Superior temporal gyrus (tissue), 1 donor: Measurements from ENCODE around the gene PAQR3.

Experiments
- DNase-seq: peaks from one replicate; pipeline ENCODE4 v3.0.0-alpha.2; 2016; ENCODE audit errors: extremely low spot score

Gene PAQR3

GRCh38 chr4:78938868-78939666, at the start of gene PAQR3:
TSS of gene PAQR3 (minus strand) at chr4:78939438. CDS start at chr4:78939224, 214 bp downstream.
- peak; percentile 85 for DNase-seq

- DNase-seq: no peak
Observed at GRCh38 chr4:78987683-78988082, 48.4 kb upstream of the PAQR3 start.

- no peak for DNase-seq
Observed at GRCh38 chr4:78984593-78984992, 45.4 kb upstream of the PAQR3 start.

- DNase-seq: no peak
Observed at GRCh38 chr4:78975865-78976264, 36.6 kb upstream of the PAQR3 start.

GRCh38 chr4:78971776-78972175, 32.5 kb upstream of the PAQR3 start:
- no peak for DNase-seq

- no peak for DNase-seq
Observed at GRCh38 chr4:78971326-78971725, 32.1 kb upstream of the PAQR3 start.

- DNase-seq: peak; percentile 56
Observed at GRCh38 chr4:78962597-78963115, 23.4 kb upstream of the PAQR3 start.

- no peak for DNase-seq
Observed at GRCh38 chr4:78960926-78961325, 21.7 kb upstream of the PAQR3 start.

- no peak for DNase-seq
Observed at GRCh38 chr4:78956975-78957374, 17.7 kb upstream of the PAQR3 start.

GRCh38 chr4:78953769-78954666, 14.8 kb upstream of the PAQR3 start:
- DNase-seq: no peak

GRCh38 chr4:78953231-78953630, 14.0 kb upstream of the PAQR3 start:
- no peak for DNase-seq

GRCh38 chr4:78951862-78952472, 12.7 kb upstream of the PAQR3 start:
- DNase-seq: peak; percentile 89

- no peak for DNase-seq
Observed at GRCh38 chr4:78949735-78950134, 10.5 kb upstream of the PAQR3 start.

GRCh38 chr4:78945651-78946179, 6.5 kb upstream of the PAQR3 start:
- no peak for DNase-seq

- no peak for DNase-seq
Observed at GRCh38 chr4:78944381-78944780, 5.1 kb upstream of the PAQR3 start.

- no peak for DNase-seq
Observed at GRCh38 chr4:78940752-78941151, 1.5 kb upstream of the PAQR3 start.

- no peak for DNase-seq
Observed at GRCh38 chr4:78939667-78940008, 400 bp upstream of the PAQR3 start.

GRCh38 chr4:78938474-78938867, 767 bp downstream of the PAQR3 start:
- peak; percentile 58 for DNase-seq

GRCh38 chr4:78937837-78938236, 1.4 kb downstream of the PAQR3 start:
- no peak for DNase-seq

GRCh38 chr4:78936989-78937388, 2.2 kb downstream of the PAQR3 start:
- no peak for DNase-seq

GRCh38 chr4:78930016-78930629, 9.1 kb downstream of the PAQR3 start:
- DNase-seq: no peak

- DNase-seq: no peak
Observed at GRCh38 chr4:78928835-78929234, 10.4 kb downstream of the PAQR3 start.
